HepG2 (cell line): ENCODE data around the gene TBC1D10A. TPM values are rescaled to one million over a fixed set of nuclear protein-coding genes. Genes with fewer than 3 reads are reported as not detected.

Experiments
- ATAC-seq: fragments of 200-7000 bp; cut with Tn5 transposase; 3 replicates; pipeline ENCODE4 v1.9.1; 2020; ENCODE audit warnings: mild to moderate bottlenecking, moderate library complexity
- BruUV-seq: library from RNA; stranded (reverse); fragments of 400-500 nt; replicated peaks from 2 replicates; lab custom pipeline; 2021; lab: Mats Ljungman, UMichigan
- CTCF ChIA-PET: fragments of 300-600 bp; formaldehyde crosslinking; extraction: SDS; loops from one replicate; lab custom pipeline; 2021; ENCODE audit warnings: low total read pairs, inconsistent platforms, low intra/inter-chr PET ratio; lab: Yijun Ruan, JAX
- POLR2A ChIA-PET: fragments of 350-600 bp; sonication (Branson Sonifier 250); formaldehyde crosslinking; loops from one replicate; lab custom pipeline; 2020; ENCODE audit warnings: antibody characterized with exemption, inconsistent platforms; lab: Yijun Ruan, JAX
- DNase-seq: peaks from one replicate; pipeline ENCODE4 v3.0.0-alpha.2; 2015; ENCODE audit warnings: low spot score
- FAIRE-seq: peaks from 3 replicates; lab custom pipeline; 2011; peaks lifted over from hg19 to GRCh38; lab: Jason Lieb, UNC
- H2AFZ ChIP-seq: one replicate; pipeline ENCODE4 v1.6.1; 2011; ENCODE audit warnings: low read length, inconsistent platforms
- H3K27ac ChIP-seq: fragments of 300-600 bp; 3 replicates; pipeline ENCODE4 v1.8.0; 2011; ENCODE audit warnings: mixed run types, mild to moderate bottlenecking, mixed read lengths, low read length, inconsistent platforms; ENCODE audit not compliant: insufficient read depth; ENCODE audit errors: extremely low read length
- H3K27me3 ChIP-seq, 2 experiments: fragments of 200-600 bp in 1 of 2; 2 replicates in 1 of 2; 3 replicates in 1 of 2; pipeline versions ENCODE4 v1.6.0 to v1.8.0; 2011; ENCODE audit warnings: low read length in 2 of 2, mild to moderate bottlenecking in 2 of 2, moderate library complexity in 2 of 2, inconsistent platforms in 1 of 2; ENCODE audit not compliant: insufficient read depth in 2 of 2, control insufficient read depth in 1 of 2
- H3K36me3 ChIP-seq, 2 experiments: fragments of 200-600 bp in 1 of 2; replicated peaks in 1 of 2; 2 replicates in 1 of 2; 3 replicates in 1 of 2; pipeline versions ENCODE4 v1.5.1 to v1.8.0; 2011; ENCODE audit warnings: low read length in 2 of 2, inconsistent platforms in 1 of 2; ENCODE audit not compliant: insufficient read depth in 2 of 2, control insufficient read depth in 1 of 2
- H3K4me1 ChIP-seq: 2 replicates; pipeline ENCODE4 v1.5.1; 2012; ENCODE audit warnings: low read length, inconsistent platforms; ENCODE audit not compliant: insufficient read depth
- H3K4me2 ChIP-seq: 2 replicates; pipeline ENCODE4 v1.6.0; 2011; ENCODE audit warnings: low read depth, low read length, inconsistent platforms
- H3K4me3 ChIP-seq, 3 experiments: fragments of 200-600 bp in 1 of 3; sonication (generic), shearing (Covaris generic) in 1 of 3; replicated peaks in 1 of 3; 2 replicates each; pipeline ENCODE4 v1.5.1; 2011 to 2016; ENCODE audit warnings: low read length in 3 of 3, inconsistent platforms in 2 of 3, low read depth in 2 of 3, mild to moderate bottlenecking in 2 of 3, control low read depth in 1 of 3, mixed read lengths in 1 of 3; ENCODE audit not compliant: insufficient read depth in 1 of 3
- H3K79me2 ChIP-seq: one replicate; pipeline ENCODE4 v1.6.1; 2011; ENCODE audit warnings: low read length, inconsistent platforms; ENCODE audit not compliant: insufficient read depth
- H3K9ac ChIP-seq: 2 replicates; pipeline ENCODE4 v1.6.0; 2011; ENCODE audit warnings: mild to moderate bottlenecking, low read depth, low read length, inconsistent platforms; ENCODE audit not compliant: insufficient read depth
- H3K9me3 ChIP-seq: 2 replicates; pipeline ENCODE4 v1.5.1; 2012; ENCODE audit warnings: mild to moderate bottlenecking, low read length
- H4K20me1 ChIP-seq: 2 replicates; pipeline ENCODE4 v1.6.0; 2011; ENCODE audit warnings: inconsistent platforms, mild to moderate bottlenecking, low read length, moderate library complexity; ENCODE audit not compliant: insufficient read depth
- ARID3A ChIP-seq: IDR thresholded peaks from 2 replicates; pipeline ENCODE4 v1.6.1; 2012; ENCODE audit warnings: low read depth, low read length, improper control_type of control experiment
- BRCA1 ChIP-seq: sonication (generic); formaldehyde crosslinking; IDR thresholded peaks from 2 replicates; pipeline ENCODE4 v1.4.0; 2020; ENCODE audit warnings: missing genetic modification reagents
- MBD4 ChIP-seq: IDR thresholded peaks from 2 replicates; pipeline ENCODE4 v1.6.1; 2012; ENCODE audit warnings: low read length, inconsistent platforms, borderline replicate concordance
- MTA1 ChIP-seq: sonication (generic); formaldehyde crosslinking; IDR thresholded peaks from 2 replicates; pipeline ENCODE4 v1.4.0; 2020; ENCODE audit warnings: missing genetic modification reagents, mild to moderate bottlenecking, borderline replicate concordance
- MXI1 ChIP-seq: IDR thresholded peaks from 3 replicates; pipeline ENCODE4 v1.6.1; 2012; ENCODE audit warnings: low read depth, low read length, inconsistent platforms, borderline replicate concordance
- SAFB2 ChIP-seq: sonication (generic); formaldehyde crosslinking; IDR thresholded peaks from 2 replicates; pipeline ENCODE4 v1.5.1; 2020; ENCODE audit warnings: missing genetic modification reagents, low read depth, mild to moderate bottlenecking, borderline replicate concordance
- SOX6 ChIP-seq, 2 experiments: fragments of 450-650 bp in 1 of 2; sonication (generic) in 1 of 2; formaldehyde crosslinking in 1 of 2; IDR thresholded peaks; 2 replicates each; pipeline versions ENCODE4 v1.4.0 to v1.6.1; 2017 to 2020; ENCODE audit warnings: antibody characterized with exemption in 1 of 2, mild to moderate bottlenecking in 1 of 2, missing genetic modification reagents in 1 of 2
- SPEN ChIP-seq: sonication (generic); formaldehyde crosslinking; IDR thresholded peaks from 2 replicates; pipeline ENCODE4 v1.5.1; 2020; ENCODE audit warnings: low read depth, mild to moderate bottlenecking, missing genetic modification reagents
- TRIM22 ChIP-seq: fragments of 450-650 bp; IDR thresholded peaks from 2 replicates; pipeline ENCODE4 v1.6.1; 2017
- ZBTB38 ChIP-seq: sonication (generic); formaldehyde crosslinking; IDR thresholded peaks from 2 replicates; pipeline ENCODE4 v1.5.1; 2020; ENCODE audit warnings: mild to moderate bottlenecking, missing genetic modification reagents
- ZFP90 ChIP-seq: sonication (generic); formaldehyde crosslinking; IDR thresholded peaks from 2 replicates; pipeline ENCODE4 v1.8.0; 2022; ENCODE audit warnings: missing genetic modification reagents, mild to moderate bottlenecking, inconsistent platforms, borderline replicate concordance
- ZNF124 ChIP-seq: sonication (generic); formaldehyde crosslinking; IDR thresholded peaks from 2 replicates; pipeline ENCODE4 v1.4.0; 2020; ENCODE audit warnings: missing genetic modification reagents
- ZNF143 ChIP-seq: sonication (generic); formaldehyde crosslinking; IDR thresholded peaks from 2 replicates; pipeline ENCODE4 v1.4.0; 2020; ENCODE audit warnings: missing genetic modification reagents
- ZSCAN5A ChIP-seq: sonication (generic); formaldehyde crosslinking; IDR thresholded peaks from 2 replicates; pipeline ENCODE4 v1.8.0; 2022; ENCODE audit warnings: mild to moderate bottlenecking, missing genetic modification reagents, borderline replicate concordance
- ZUFSP ChIP-seq: sonication (generic); formaldehyde crosslinking; IDR thresholded peaks from 2 replicates; pipeline ENCODE4 v1.9.0; 2021; ENCODE audit warnings: missing genetic modification reagents, mild to moderate bottlenecking, borderline replicate concordance
- WGBS: methylation state at CpG from one replicate; pipeline ENCODE4 v1.1.6; 2017; ENCODE audit warnings: low lambda C conversion rate; 5-methylcytosine and 5-hydroxymethylcytosine counted together
- in situ Hi-C: cut with HindIII; loops from 2 replicates; pipeline ENCODE4 v1.10.0; 2017; ENCODE audit warnings: low pct_unique_long_range_greater_than_20kb; ENCODE audit not compliant: extremely low pct_ligation_motif_present
- intact Hi-C: fragments of 100-400 bp; cut with micrococcal nuclease; formaldehyde crosslinking; loops from one replicate; pipeline ENCODE4 v1.10.0; 2022; ENCODE audit not compliant: unreplicated experiment
- polyA plus RNA-seq, 8 experiments: library from polyadenylated mRNA; depleted of rRNA in 3 of 8; stranded (reverse) in 7 of 8; unstranded in 1 of 8; fragments of >200 nt; fragmentation: Illumina TruSeq in 4 of 8; extraction: Trizol in 4 of 8; gene quantifications; 2 replicates each; pipeline versions ENCODE4 v1.2.1 to v1.2.3, GENCODE V29; 2011 to 2016; ENCODE audit warnings: low read depth in 4 of 8, missing spikeins in 1 of 8, mixed read lengths in 1 of 8; ENCODE audit not compliant: insufficient read depth in 1 of 8
- total RNA-seq, 5 experiments: library from RNA; depleted of rRNA; stranded (reverse); fragments of >200 nt; fragmentation: Illumina TruSeq; extraction: Trizol; gene quantifications; 2 replicates each; pipeline ENCODE4 v1.2.3, GENCODE V29; 2016; ENCODE audit warnings: low read depth in 1 of 5

TBC1D10A gene
- total and polyA plus RNA-seq, 2 of the 13 experiments (the other 11 are each of a cell fraction or from before 2014, with no cell fraction given): 4.2 to 4.9 TPM

GRCh38 chr22:30371981-30372380 is 45.2 kb upstream of the TBC1D10A start (continued):
- TF ChIP-seq ZUFSP (no peak), ZBTB38 (CRISPR knock-in tag) (no peak), BRCA1 (no peak), TRIM22 (no peak), ZFP90 (CRISPR knock-in tag) (no peak), ARID3A (no peak), SAFB2 (CRISPR knock-in tag) (no peak), MTA1 (CRISPR knock-in tag) (no peak), ZNF124 (CRISPR knock-in tag) (no peak)

GRCh38 chr22:30371321-30371720 is 44.6 kb upstream of the TBC1D10A start:
- ChIA-PET POLR2A (no interaction called here), CTCF (no interaction called here)
- no TSS peak for BruUV-seq
- Histone ChIP-seq H3K36me3 (no peaks in the 10 kb centered on the region), H3K9me3 (no peaks in the 10 kb centered on the region), H3K27me3 (no peaks in the 10 kb centered on the region), H3K4me3 (no peak overlapping the region), H3K4me1 (no peaks in the 10 kb centered on the region), H3K9ac (no peak overlapping the region), H3K79me2 (no peaks in the 10 kb centered on the region), H3K4me2 (no peak overlapping the region), H3K27ac (no peak overlapping the region), H4K20me1 (no peaks in the 10 kb centered on the region), H2AFZ (no peak overlapping the region)
- no peak for FAIRE-seq
- 85% methylated on average over 3 of the region's 9 CpGs for WGBS
- no peak for DNase-seq
- no peak for ATAC-seq
- intact Hi-C loops: no loop called here
- no peak for TF ChIP-seq MXI1
- TF ChIP-seq SOX6 (IDR thresholded peaks at IDR 0.05): no peak
- no peak for TF ChIP-seq SOX6 (CRISPR knock-in tag; IDR thresholded peaks at IDR 0.05)
- no peak for TF ChIP-seq ZNF143 (CRISPR knock-in tag)
- TF ChIP-seq SPEN (CRISPR knock-in tag): no peak
- TF ChIP-seq MBD4: no peak
- TF ChIP-seq ZSCAN5A (CRISPR knock-in tag): no peak
- in situ Hi-C loops: no loop called here
